Calu3 (cell line): ENCODE data around the gene CAPRIN1. TPM values are rescaled to one million over a fixed set of nuclear protein-coding genes. Genes with fewer than 3 reads are reported as not detected.
A peak's percentile ranks its signal among the peaks of the same experiment; 100 is the strongest.
"Not testable (repeated sequence)": the region's sequence is repeated elsewhere in the genome, so short reads cannot be mapped to it uniquely, and the experiment has no call there.

Source experiments
- BruUV-seq: library from RNA; stranded (reverse); fragments of 400-500 nt; replicated peaks from 2 replicates; lab custom pipeline; 2021; lab: Mats Ljungman, UMichigan
- CTCF ChIA-PET: fragments of 300-600 bp; sonication (Branson Sonifier 250); formaldehyde crosslinking; loops from one replicate; lab custom pipeline; 2022; ENCODE audit warnings: antibody characterized with exemption; lab: Charles Lee
- DNase-seq: peaks from one replicate; pipeline ENCODE4 v3.0.0; 2022
- H3K27ac Mint-ChIP-seq: one replicate; pipeline ENCODE4 v1.8.0; 2022; ENCODE audit warnings: mixed read lengths; ENCODE audit not compliant: unreplicated experiment
- H3K27me3 Mint-ChIP-seq: one replicate; pipeline ENCODE4 v1.8.0; 2022; ENCODE audit warnings: mixed read lengths; ENCODE audit not compliant: unreplicated experiment
- H3K36me3 Mint-ChIP-seq: one replicate; pipeline ENCODE4 v1.8.0; 2022; ENCODE audit warnings: mild to moderate bottlenecking, moderate library complexity, mixed read lengths; ENCODE audit not compliant: insufficient read depth, unreplicated experiment
- H3K4me1 Mint-ChIP-seq: one replicate; pipeline ENCODE4 v1.8.0; 2022; ENCODE audit warnings: mild to moderate bottlenecking, low read depth, mixed read lengths; ENCODE audit not compliant: unreplicated experiment
- H3K4me3 Mint-ChIP-seq: one replicate; pipeline ENCODE4 v1.8.0; 2022; ENCODE audit warnings: mild to moderate bottlenecking, low read depth, moderate library complexity, mixed read lengths; ENCODE audit not compliant: unreplicated experiment
- H3K9me3 Mint-ChIP-seq: one replicate; pipeline ENCODE4 v1.8.0; 2022; ENCODE audit warnings: low read depth, mixed read lengths; ENCODE audit not compliant: unreplicated experiment
- CTCF ChIP-seq: fragments of 200-600 bp; IDR thresholded peaks from one replicate; pipeline ENCODE4 v1.8.0; 2022; ENCODE audit warnings: antibody characterized with exemption; ENCODE audit not compliant: unreplicated experiment
- intact Hi-C: fragments of 100-400 bp; cut with micrococcal nuclease; formaldehyde crosslinking; loops from one replicate; pipeline ENCODE4 v1.10.0; 2022; ENCODE audit not compliant: unreplicated experiment
- total RNA-seq: library from RNA; stranded (reverse); gene quantifications from 2 replicates; pipeline ENCODE4 v1.2.3, GENCODE V29; 2022

Gene CAPRIN1
- total RNA-seq, 1 experiment from 2014 or later, result 268 TPM

DNA sequence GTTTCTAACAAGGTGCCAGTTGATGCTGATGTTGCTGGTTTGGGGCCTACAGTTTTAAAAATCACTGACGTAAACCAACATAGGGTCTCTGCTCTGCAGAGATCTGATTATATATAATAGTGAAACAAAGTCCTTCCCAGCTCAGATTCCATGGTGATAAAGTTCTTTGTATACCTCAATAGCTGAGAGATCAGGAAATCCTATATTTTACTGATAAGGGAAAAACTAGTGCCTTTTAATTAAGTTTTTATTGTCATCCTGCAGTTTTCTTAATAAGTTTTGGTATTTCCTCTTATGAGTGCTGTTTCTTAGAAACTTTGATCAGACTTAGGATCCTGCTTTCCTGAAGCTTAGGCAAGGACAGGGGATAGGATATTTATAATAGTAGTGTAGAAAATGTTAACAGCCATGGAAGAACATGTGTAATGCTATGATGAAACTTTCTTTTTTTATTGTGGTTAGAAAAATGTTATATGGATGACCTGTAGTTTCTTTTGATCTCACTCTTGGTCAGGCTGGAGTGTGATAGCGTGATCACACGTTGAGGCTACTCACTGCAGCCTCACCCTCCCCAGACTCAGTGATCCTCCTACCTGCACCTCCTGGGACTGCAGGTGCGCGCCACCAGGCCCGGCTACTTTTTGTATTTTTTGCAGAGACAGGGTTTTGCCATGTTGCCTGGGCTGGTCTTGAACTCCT lies 14.1 kb downstream of the CAPRIN1 start:
- intact Hi-C loops, result no loop called here
- peaks cover 30% of the 10 kb centered on the region for H3K4me1 Mint-ChIP-seq
- no peak for DNase-seq
- H3K27ac Mint-ChIP-seq, result no peak overlapping the region
- H3K9me3 Mint-ChIP-seq, result no peaks in the 10 kb centered on the region
- CTCF ChIA-PET, result interaction anchor here (0.6 kb wide), 1 partner anchor 25 kb away, joined by 3 read pairs; no protein-coding TSS in a partner anchor
- no peaks in the 10 kb centered on the region for H3K27me3 Mint-ChIP-seq
- peaks cover 37% of the 10 kb centered on the region for H3K36me3 Mint-ChIP-seq
- no peak overlapping the region for H3K4me3 Mint-ChIP-seq
- BruUV-seq, result no TSS peak
- no peak for TF ChIP-seq CTCF

GRCh38 chr11:34066766-34067165 lies 15.2 kb downstream of the CAPRIN1 start:
- CTCF ChIA-PET, DNase-seq, intact Hi-C loops, H3K27me3 Mint-ChIP-seq, BruUV-seq, H3K9me3 Mint-ChIP-seq, H3K4me3 Mint-ChIP-seq, H3K27ac Mint-ChIP-seq: not testable (repeated sequence)
- Mint-ChIP-seq H3K4me1 (peaks cover 29% of the 10 kb centered on the region), H3K36me3 (peaks cover 40% of the 10 kb centered on the region)

DNA sequence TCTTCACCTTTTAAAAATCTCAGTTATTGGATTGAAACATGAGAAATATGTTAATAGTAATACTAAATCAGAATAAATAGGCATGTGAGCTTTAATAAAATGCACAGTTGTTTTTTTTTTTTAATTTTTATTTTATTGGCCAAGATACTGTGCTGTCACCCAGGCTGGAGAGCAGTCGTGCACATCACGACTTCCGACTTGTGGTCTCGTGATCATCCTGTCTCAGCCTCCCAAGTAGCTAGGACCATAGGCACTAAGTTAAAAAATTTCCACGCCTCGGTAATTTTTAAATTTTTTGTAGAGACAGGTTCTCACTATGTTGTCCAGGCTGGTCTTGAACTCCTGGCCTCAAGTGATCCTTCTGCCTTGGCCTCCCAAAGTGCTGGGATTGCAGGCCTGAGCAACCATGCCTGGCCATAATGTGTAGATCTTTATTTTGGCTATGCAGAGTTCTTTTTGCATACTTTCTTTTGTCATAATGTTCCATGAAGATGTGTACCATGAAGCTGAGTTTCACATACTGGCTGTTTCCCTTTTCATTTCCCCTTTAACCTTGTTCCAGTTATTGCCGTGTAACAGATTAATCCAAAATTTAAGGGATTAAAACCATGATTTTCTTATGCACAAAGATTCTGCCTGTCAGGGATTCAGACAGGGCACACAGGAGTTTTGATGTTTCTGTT lies 16.0 kb downstream of the CAPRIN1 start:
- no peak for DNase-seq
- intact Hi-C loops, result loop anchor here (1.0 kb wide), 1 partner anchor 8 kb away; no protein-coding TSS in a partner anchor
- CTCF ChIA-PET, result no interaction called here
- no TSS peak for BruUV-seq
- no peaks in the 10 kb centered on the region for H3K27me3 Mint-ChIP-seq
- H3K36me3 Mint-ChIP-seq, result peaks cover 35% of the 10 kb centered on the region
- H3K27ac Mint-ChIP-seq, result peak overlapping the region; percentile 54
- no peaks in the 10 kb centered on the region for H3K9me3 Mint-ChIP-seq
- H3K4me3 Mint-ChIP-seq, result no peak overlapping the region
- TF ChIP-seq CTCF, result no peak
- H3K4me1 Mint-ChIP-seq, result peaks cover 22% of the 10 kb centered on the region

DNA sequence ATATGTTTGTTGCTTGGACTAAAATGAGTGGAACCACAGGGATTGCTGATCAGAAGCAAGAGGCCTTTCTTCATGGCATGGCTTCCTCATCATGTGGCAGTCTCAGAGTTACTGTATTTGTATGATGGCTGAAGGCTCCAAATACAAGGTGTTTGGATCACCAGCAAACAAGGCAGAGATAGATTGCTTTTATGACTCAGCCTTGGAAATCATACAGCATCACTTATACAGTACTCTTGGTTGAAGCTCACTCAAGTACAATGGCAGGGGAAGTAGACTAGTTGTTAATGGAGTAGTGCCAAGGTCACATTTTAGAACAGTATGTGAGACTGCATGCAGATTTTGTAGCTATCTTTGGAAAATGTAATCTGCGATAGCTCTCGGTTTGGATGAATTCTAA lies 16.6 kb downstream of the CAPRIN1 start:
- H3K36me3 Mint-ChIP-seq, result peaks cover 33% of the 10 kb centered on the region
- CTCF ChIA-PET, result no interaction called here
- no peak for TF ChIP-seq CTCF
- no TSS peak for BruUV-seq
- H3K27me3 Mint-ChIP-seq, result no peaks in the 10 kb centered on the region
- H3K9me3 Mint-ChIP-seq, result no peaks in the 10 kb centered on the region
- peaks cover 17% of the 10 kb centered on the region for H3K4me1 Mint-ChIP-seq
- intact Hi-C loops, result loop anchor here (1.0 kb wide), 1 partner anchor 9 kb away; no protein-coding TSS in a partner anchor
- H3K27ac Mint-ChIP-seq, result peak overlapping the region; percentile 54
- H3K4me3 Mint-ChIP-seq, result no peak overlapping the region
- DNase-seq, result no peak

DNA sequence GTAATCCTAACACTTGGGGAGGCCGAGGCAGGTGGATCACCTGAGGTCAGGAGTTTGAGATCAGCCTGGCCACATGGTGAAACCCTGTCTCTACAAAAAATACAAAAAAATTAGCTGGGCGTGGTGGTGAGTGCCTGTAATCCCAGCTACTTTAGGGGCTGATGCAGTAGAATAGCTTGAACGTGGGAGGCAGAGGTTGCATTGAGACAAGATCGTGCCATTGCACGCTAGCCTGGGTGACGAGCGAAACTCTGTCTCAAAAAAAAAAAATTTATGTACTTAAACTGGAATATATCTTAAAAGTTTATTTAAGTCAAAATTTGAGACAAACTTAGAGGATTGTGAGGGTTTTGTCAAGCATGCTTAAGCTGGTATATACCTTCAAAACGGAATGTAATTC lies 19.8 kb downstream of the CAPRIN1 start:
- DNase-seq, BruUV-seq, intact Hi-C loops, H3K4me3 Mint-ChIP-seq, H3K27me3 Mint-ChIP-seq, H3K27ac Mint-ChIP-seq, H3K9me3 Mint-ChIP-seq: not testable (repeated sequence)
- CTCF ChIA-PET, result interaction anchor here (0.5 kb wide), 1 partner anchor 70 kb away, joined by 3 read pairs; no protein-coding TSS in a partner anchor
- Mint-ChIP-seq H3K36me3 (peaks cover 36% of the 10 kb centered on the region), H3K4me1 (peaks cover 36% of the 10 kb centered on the region)
